Stomach (tissue), 9 donors: ENCODE measurements around the gene CXCR3. TPM values are rescaled to one million over a fixed set of nuclear protein-coding genes. Genes with fewer than 3 reads are reported as not detected.
"Not testable (repeated sequence)": the region's sequence is repeated elsewhere in the genome, so short reads cannot be mapped to it uniquely, and the experiment has no call there.

ENCODE experiments used
- DNase-seq, 2 donors: peaks; one replicate each; pipeline versions ENCODE4 v3.0.0 to v3.0.0-alpha.2; 2013 to 2019
- H3K27ac ChIP-seq, 5 donors: fragments of 200-600 bp in 4 of 5; sonication (generic) in 4 of 5; one replicate each; pipeline ENCODE4 v1.5.1; 2013 to 2019; ENCODE audit warnings: mild to moderate bottlenecking in 1 of 5, moderate library complexity in 1 of 5
- H3K27me3 ChIP-seq, 3 donors: fragments of 200-600 bp; sonication (generic); one replicate each; pipeline ENCODE4 v1.5.1; 2017 to 2019; ENCODE audit warnings: mixed run types in 1 of 3
- H3K36me3 ChIP-seq, 4 donors: fragments of 200-600 bp; sonication (generic); 1 replicate in 3 of 4; 2 replicates in 1 of 4; pipeline ENCODE4 v1.5.1; 2016 to 2019
- H3K4me1 ChIP-seq, 4 donors: fragments of 200-600 bp; sonication (generic); one replicate each; pipeline ENCODE4 v1.5.1; 2016 to 2019
- H3K4me3 ChIP-seq, 4 donors: fragments of 200-600 bp; sonication (generic) in 3 of 4; one replicate each; pipeline ENCODE4 v1.5.1; 2016 to 2019; ENCODE audit warnings: mild to moderate bottlenecking in 1 of 4
- H3K9me3 ChIP-seq, 4 donors: fragments of 200-600 bp; sonication (generic); one replicate each; pipeline ENCODE4 v1.5.1; 2016 to 2019
- CTCF ChIP-seq, 7 experiments: fragments of 450-650 bp in 4 of 7; fragments of 200-600 bp in 3 of 7; sonication (generic) in 3 of 7; IDR thresholded peaks; one replicate each; pipeline ENCODE4 v1.5.1; 2016 to 2019; ENCODE audit warnings: antibody characterized with exemption in 7 of 7, control low read depth in 2 of 7, mild to moderate bottlenecking in 1 of 7
- EP300 ChIP-seq: sonication (generic); formaldehyde crosslinking; IDR thresholded peaks from one replicate; pipeline ENCODE4 v1.6.1; 2017; ENCODE audit warnings: antibody characterized with exemption
- POLR2A ChIP-seq, 4 donors: fragments of 450-650 bp; IDR thresholded peaks; one replicate each; pipeline ENCODE4 v1.6.1; 2016; ENCODE audit warnings: antibody characterized with exemption in 4 of 4, control low read depth in 2 of 4, mild to moderate bottlenecking in 1 of 4, moderate library complexity in 1 of 4
- POLR2AphosphoS5 ChIP-seq, 3 donors: sonication (generic); formaldehyde crosslinking; IDR thresholded peaks; one replicate each; pipeline ENCODE4 v1.6.1; 2016; ENCODE audit warnings: antibody characterized with exemption in 3 of 3
- WGBS, 5 donors: extraction: QIAGEN DNeasy Blood & Tissue Kit in 3 of 5; methylation state at CpG; one replicate each; pipeline versions ENCODE4 v1.1.5 to v1.1.7; 2013 to 2018; 5-methylcytosine and 5-hydroxymethylcytosine counted together
- intact Hi-C: fragments of 100-400 bp; cut with DNase I; formaldehyde crosslinking; loops from one replicate; pipeline ENCODE4 v1.15.1; 2023; ENCODE audit warnings: low total_unique reads
- polyA plus RNA-seq, 3 donors: library from polyadenylated mRNA; stranded (reverse); fragments of 200-250 nt; gene quantifications; one replicate each; pipeline ENCODE4 v1.2.3, GENCODE V29; 2013
- total RNA-seq, 5 donors: library from RNA; depleted of rRNA; stranded (reverse); fragments of >200 nt; gene quantifications; one replicate each; pipeline versions ENCODE4 v1.1.0 to v1.2.3, GENCODE V29; 2014 to 2016
- donor health status: healthy with polysubstance abuse.
- donor health status: Bipolar disorder and iron deficiency.
- donor health status: healthy.

The CXCR3 gene
- total and polyA plus RNA-seq, 8 donors, result 0.19 to 1.5 (median 0.28) TPM; not detected in 5

GRCh38 chrX:71615056-71615455 lies 3.3 kb downstream of the CXCR3 start:
- H3K36me3 ChIP-seq, result peaks cover 0 to 48% (median 45%) of the 10 kb centered on the region in 4 donors
- no peak for TF ChIP-seq POLR2A (IDR thresholded peaks at IDR 0.05)
- no peak for TF ChIP-seq POLR2AphosphoS5 (IDR thresholded peaks at IDR 0.05)
- TF ChIP-seq CTCF (IDR thresholded peaks at IDR 0.05), result no peak
- TF ChIP-seq EP300, result no peak
- WGBS, 5 donors, result 80 to 95% (median 92%) methylated on average over 4 of the region's 4 CpGs
- H3K27ac ChIP-seq, result no peak overlapping the region
- intact Hi-C loops, result no loop called here
- no peak overlapping the region for H3K4me3 ChIP-seq
- DNase-seq, result no peak
- no peaks in the 10 kb centered on the region for H3K27me3 ChIP-seq
- H3K4me1 ChIP-seq, result peaks cover 0 to 6% (median 0%) of the 10 kb centered on the region in 4 donors
- no peaks in the 10 kb centered on the region for H3K9me3 ChIP-seq

GRCh38 chrX:71612256-71612655 lies 6.1 kb downstream of the CXCR3 start:
- Histone ChIP-seq H3K4me3 (no peak overlapping the region), H3K27me3 (no peaks in the 10 kb centered on the region), H3K36me3 (peaks cover 0 to 74% (median 65%) of the 10 kb centered on the region in 4 donors), H3K4me1 (peaks cover 0 to under 1% (median 0%) of the 10 kb centered on the region in 4 donors), H3K27ac (no peak overlapping the region), H3K9me3 (no peaks in the 10 kb centered on the region)
- no peak for TF ChIP-seq POLR2A (IDR thresholded peaks at IDR 0.05)
- no peak for TF ChIP-seq EP300
- no peak for TF ChIP-seq CTCF (IDR thresholded peaks at IDR 0.05)
- no peak for TF ChIP-seq POLR2AphosphoS5 (IDR thresholded peaks at IDR 0.05)
- no peak for DNase-seq
- intact Hi-C loops, result no loop called here
- WGBS, 5 donors, result 71 to 87% (median 76%) methylated on average over 8 of the region's 8 CpGs

GRCh38 chrX:71611736-71612135 lies 6.6 kb downstream of the CXCR3 start:
- 77 to 100% (median 88%) methylated on average over 2 to 9 of the region's 9 CpGs for WGBS, 5 donors

GRCh38 chrX:71609095-71609750 lies 9.1 kb downstream of the CXCR3 start:
- WGBS, 5 donors, result 76 to 91% (median 85%) methylated on average over 3 of the region's 3 CpGs
- DNase-seq, result no peak
- H3K4me1 ChIP-seq, result no peaks in the 10 kb centered on the region
- no peak overlapping the region for H3K27ac ChIP-seq
- H3K4me3 ChIP-seq, result no peak overlapping the region
- TF ChIP-seq POLR2AphosphoS5 (IDR thresholded peaks at IDR 0.05), result no peak
- no peak for TF ChIP-seq POLR2A (IDR thresholded peaks at IDR 0.05)
- TF ChIP-seq CTCF (IDR thresholded peaks at IDR 0.05), result no peak
- no peak for TF ChIP-seq EP300
- no peaks in the 10 kb centered on the region for H3K9me3 ChIP-seq
- intact Hi-C loops, result no loop called here
- H3K36me3 ChIP-seq, result peaks cover 0 to 96% (median 88%) of the 10 kb centered on the region in 4 donors
- H3K27me3 ChIP-seq, result no peaks in the 10 kb centered on the region

More at GRCh38 chrX:71611736-71612135, 6.6 kb downstream of the CXCR3 start:
- H3K9me3 ChIP-seq, H3K4me3 ChIP-seq, H3K27me3 ChIP-seq, intact Hi-C loops, H3K27ac ChIP-seq, DNase-seq, H3K4me1 ChIP-seq: not testable (repeated sequence)
- H3K36me3 ChIP-seq, result peaks cover 0 to 79% (median 69%) of the 10 kb centered on the region in 4 donors

GRCh38 chrX:71607488-71607887 lies 10.8 kb downstream of the CXCR3 start:
- TF ChIP-seq CTCF (IDR thresholded peaks at IDR 0.05) (no peak), EP300 (no peak), POLR2A (IDR thresholded peaks at IDR 0.05) (no peak), POLR2AphosphoS5 (IDR thresholded peaks at IDR 0.05) (no peak)
- H3K4me3 ChIP-seq, result no peak overlapping the region
- H3K36me3 ChIP-seq, result peaks cover 0 to 95% (median 86%) of the 10 kb centered on the region in 4 donors
- H3K4me1 ChIP-seq, result no peaks in the 10 kb centered on the region
- intact Hi-C loops, result no loop called here
- no peak overlapping the region for H3K27ac ChIP-seq
- no peaks in the 10 kb centered on the region for H3K27me3 ChIP-seq
- H3K9me3 ChIP-seq, result peaks cover 0 to 6% (median 0%) of the 10 kb centered on the region in 4 donors
- no peak for DNase-seq
- WGBS, 5 donors, result 79 to 89% (median 83%) methylated on average over 2 of the region's 2 CpGs
